Bronchus fibroblast of lung (primary cell): ENCODE measurements around the gene BEX4. TPM values are rescaled to one million over a fixed set of nuclear protein-coding genes. Genes with fewer than 3 reads are reported as not detected.

ENCODE experiments used
- total RNA-seq: library from RNA; depleted of rRNA; stranded (reverse); fragments of >200 nt; gene quantifications from 2 replicates; pipeline ENCODE4 v1.2.3, GENCODE V29; 2015

The BEX4 gene, protein sequence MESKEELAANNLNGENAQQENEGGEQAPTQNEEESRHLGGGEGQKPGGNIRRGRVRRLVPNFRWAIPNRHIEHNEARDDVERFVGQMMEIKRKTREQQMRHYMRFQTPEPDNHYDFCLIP
- 15.0 and 15.6 TPM in 2 replicates for total RNA-seq

DNA sequence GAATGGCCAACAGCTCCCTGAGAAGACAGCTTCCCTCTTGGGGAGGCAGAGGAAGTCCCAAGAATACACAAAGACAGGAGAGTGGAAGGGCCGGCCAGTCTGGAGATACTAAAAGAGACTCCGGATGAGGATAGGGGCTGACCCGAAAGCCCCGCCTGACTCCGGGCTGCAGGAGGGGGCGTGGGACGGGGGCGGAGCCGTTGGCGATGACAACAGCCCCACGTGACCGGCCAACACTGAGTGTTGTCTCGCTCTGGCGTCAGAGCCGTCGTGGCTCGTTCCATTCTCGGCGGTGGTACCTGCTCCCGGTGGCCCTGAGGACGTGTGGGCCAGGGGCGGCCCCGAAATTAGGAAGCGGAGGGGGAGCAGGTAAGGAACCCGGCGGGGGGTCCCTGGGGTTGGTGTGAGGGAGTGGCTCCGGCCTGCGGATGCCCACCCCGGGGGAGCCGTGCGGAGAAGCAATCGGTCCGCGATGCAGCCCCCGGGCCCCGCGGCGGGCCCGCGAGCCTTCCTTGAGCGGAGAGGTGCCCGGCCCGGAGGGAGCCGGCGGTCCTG, at the start of gene BEX4:
TSS of gene BEX4 (plus strand) at position 239 of the 555 bp plus-strand sequence. CDS start 1,046 bp downstream, outside the sequence.

DNA sequence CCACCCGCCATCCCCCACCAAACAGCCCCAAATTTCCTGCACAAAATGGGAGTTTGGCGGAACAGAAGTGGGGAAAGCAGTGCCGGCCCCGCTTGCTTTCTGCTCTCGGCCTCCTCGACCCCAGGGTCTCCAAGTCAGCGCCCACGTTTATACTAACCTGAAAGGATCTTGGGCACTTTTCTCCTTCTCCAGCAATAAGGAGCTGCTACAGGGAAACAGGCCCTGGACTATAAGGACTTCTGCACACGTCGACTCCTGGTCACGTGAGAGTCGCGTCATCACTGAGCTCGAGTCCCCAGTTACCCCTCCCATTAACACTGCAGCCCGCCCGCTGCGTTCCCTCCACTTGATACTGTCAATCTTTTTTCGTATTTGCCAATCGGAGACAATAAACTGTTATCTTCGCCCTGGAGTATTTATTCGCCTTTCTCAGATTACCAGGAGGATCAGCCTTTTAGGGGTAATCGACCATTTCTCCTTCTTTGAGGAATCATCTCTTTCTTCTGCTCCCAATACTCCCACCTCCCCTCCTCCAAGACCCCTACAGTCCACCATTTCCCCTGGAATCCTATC, 40.1 kb downstream of the BEX4 start, which contains the start of gene TCEAL8:
TSS of gene TCEAL8 (minus strand) at position 235 of the 573 bp plus-strand sequence. CDS start 1,176 bp downstream, outside the sequence.

Other genes starting within 250 kb of the BEX4 start
- gene BEX1, start 150.9 kb upstream of the BEX4 start, total RNA-seq: 6.2 and 12.8 TPM in 2 replicates
- gene NXF3, start 122.0 kb upstream of the BEX4 start, total RNA-seq: not detected in 2 replicates
- gene TCEAL8, start 40.0 kb downstream of the BEX4 start, total RNA-seq: 62.3 and 90.1 TPM in 2 replicates
- not detected in 2 replicates for gene TCEAL5, start 61.6 kb downstream of the BEX4 start, total RNA-seq
- gene BEX2, start 95.9 kb downstream of the BEX4 start, total RNA-seq: 0.34 and 0.89 TPM in 2 replicates
- 36.1 and 44.2 TPM in 2 replicates for gene TCEAL7, start 115.1 kb downstream of the BEX4 start, total RNA-seq
- gene TCEAL9, start 141.4 kb downstream of the BEX4 start, total RNA-seq: 50.1 and 113 TPM in 2 replicates
- 298 and 309 TPM in 2 replicates for gene BEX3, start 161.4 kb downstream of the BEX4 start, total RNA-seq